K562 treated with DMSO at 1 percent for 4 hours (cell line): ENCODE results near the gene PHF24. TPM values are rescaled to one million over a fixed set of nuclear protein-coding genes. Genes with fewer than 3 reads are reported as not detected.

Source experiments
- total RNA-seq: library from RNA; unstranded; fragments of 300-600 nt; gene quantifications from 2 replicates; pipeline ENCODE4 v1.2.3, GENCODE V29; 2022; ENCODE audit not compliant: insufficient read depth

Gene PHF24
- total RNA-seq = 0.82 TPM in 1 of 2 replicates, not detected in the other

GRCh38 chr9:34957492-34958410 is at the start of gene PHF24:
TSS of gene PHF24 (plus strand) at chr9:34958285. CDS start at chr9:34971299, 13,014 bp downstream.

GRCh38 chr9:34989003-34989945 is 31.2 kb downstream of the PHF24 start, which contains the start of gene DNAJB5:
TSS of gene DNAJB5 (plus strand) at chr9:34989745. CDS start at chr9:34990631, 886 bp downstream.

Other genes starting within 250 kb of the PHF24 start
- not detected in 2 replicates for gene CCL21, start 248.1 kb upstream of the PHF24 start, total RNA-seq
- 1.5 and 1.6 TPM in 2 replicates for gene DNAJB5, start 31.5 kb downstream of the PHF24 start, total RNA-seq
- gene VCP, start 114.3 kb downstream of the PHF24 start, total RNA-seq = 165 and 199 TPM in 2 replicates
- gene FANCG, start 121.7 kb downstream of the PHF24 start, total RNA-seq = 16.0 and 18.4 TPM in 2 replicates
- 6.3 and 9.2 TPM in 2 replicates for gene PIGO, start 138.3 kb downstream of the PHF24 start, total RNA-seq
- 159 and 179 TPM in 2 replicates for gene STOML2, start 144.8 kb downstream of the PHF24 start, total RNA-seq
- gene ATOSB, start 157.6 kb downstream of the PHF24 start, total RNA-seq = 3.8 and 5.1 TPM in 2 replicates
- gene UNC13B, start 203.7 kb downstream of the PHF24 start, total RNA-seq = 8.7 and 9.6 TPM in 2 replicates